CD4-positive, alpha-beta T cell treated with Interleukin-4 for 1 hour (primary cell): ENCODE measurements around the gene CCDC127.

Experiments
- DNase-seq, 2 donors: peaks; one replicate each; pipeline ENCODE4 v3.0.0-alpha.2; 2020 to 2022

Gene CCDC127

GRCh38 chr5:156411-157072 lies 61.4 kb downstream of the CCDC127 start:
- no peak for DNase-seq

- DNase-seq = no peak
Observed at GRCh38 chr5:155651-156410, 62.1 kb downstream of the CCDC127 start.

- no peak for DNase-seq
Observed at GRCh38 chr5:154826-155225, 63.1 kb downstream of the CCDC127 start.

- no peak for DNase-seq
Observed at GRCh38 chr5:154236-154635, 63.7 kb downstream of the CCDC127 start.

GRCh38 chr5:153256-153655 lies 64.7 kb downstream of the CCDC127 start:
- DNase-seq = no peak

GRCh38 chr5:152077-152476 lies 65.9 kb downstream of the CCDC127 start:
- no peak for DNase-seq

GRCh38 chr5:150746-151145 lies 67.2 kb downstream of the CCDC127 start:
- DNase-seq = no peak

- DNase-seq = no peak
Observed at GRCh38 chr5:149745-150485, 68.0 kb downstream of the CCDC127 start.

- DNase-seq = no peak
Observed at GRCh38 chr5:147751-148150, 70.2 kb downstream of the CCDC127 start.
